Nasal cavity respiratory epithelium epithelial cell of viscerocranial mucosa (primary cell): ENCODE measurements around the gene ZKSCAN1. TPM values are rescaled to one million over a fixed set of nuclear protein-coding genes. Genes with fewer than 3 reads are reported as not detected.

ENCODE experiments used
- total RNA-seq: library from RNA; depleted of rRNA; stranded (reverse); fragments of >200 nt; gene quantifications from 2 replicates; pipeline ENCODE4 v1.2.3, GENCODE V29; 2014

The ZKSCAN1 gene
- total RNA-seq = 40.3 and 61.4 TPM in 2 replicates

DNA sequence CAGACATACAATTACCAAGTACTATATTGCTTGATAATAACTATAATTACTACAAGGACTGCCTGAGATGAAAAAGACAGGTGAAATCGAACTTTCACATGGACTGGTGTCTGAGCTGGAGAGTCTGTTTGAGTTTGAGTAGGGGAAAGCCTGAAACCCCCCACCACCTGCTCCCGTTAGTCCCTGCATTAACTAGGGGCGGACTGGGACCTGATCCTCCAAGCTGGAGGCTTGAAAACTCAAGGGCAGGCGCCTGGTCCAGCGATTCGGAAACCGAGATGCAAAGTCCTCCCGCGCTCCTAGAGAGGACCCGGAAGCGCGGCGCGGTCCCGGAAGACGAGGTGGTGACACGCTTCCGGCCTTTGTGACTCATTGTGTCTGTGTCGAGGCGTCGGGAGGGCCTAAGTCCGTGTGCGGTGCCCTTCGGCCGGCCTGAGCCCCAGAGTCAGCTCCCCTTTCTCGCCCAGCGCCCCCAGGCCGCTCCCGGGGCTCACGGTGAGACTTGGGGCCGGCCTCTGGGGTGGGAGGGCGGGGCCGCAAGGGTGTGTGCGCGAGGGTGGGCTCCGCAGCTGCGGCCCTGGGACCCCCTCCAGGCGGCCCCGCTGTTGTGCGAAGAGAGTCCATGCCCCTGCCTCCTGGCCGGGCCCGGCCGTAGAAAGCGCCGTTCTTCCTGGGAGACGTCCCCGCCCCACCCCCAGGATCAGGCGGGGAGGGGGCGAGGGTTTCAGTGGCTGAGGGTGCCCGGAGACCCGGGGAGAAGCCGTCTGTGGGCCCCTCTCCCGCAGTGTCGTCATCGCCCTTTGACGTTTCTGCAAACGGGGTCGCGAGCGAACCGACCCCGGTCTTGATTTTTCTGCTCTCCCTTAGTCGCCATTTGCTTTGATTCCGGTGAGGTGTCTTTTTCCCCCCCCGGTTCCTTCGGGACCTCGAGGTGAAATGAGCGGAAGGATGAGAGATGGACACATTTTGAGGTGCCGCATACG lies at the start of gene ZKSCAN1:
TSS of gene ZKSCAN1 (plus strand) at position 365 of the 983 bp plus-strand sequence. CDS start 7,911 bp downstream, outside the sequence.

DNA sequence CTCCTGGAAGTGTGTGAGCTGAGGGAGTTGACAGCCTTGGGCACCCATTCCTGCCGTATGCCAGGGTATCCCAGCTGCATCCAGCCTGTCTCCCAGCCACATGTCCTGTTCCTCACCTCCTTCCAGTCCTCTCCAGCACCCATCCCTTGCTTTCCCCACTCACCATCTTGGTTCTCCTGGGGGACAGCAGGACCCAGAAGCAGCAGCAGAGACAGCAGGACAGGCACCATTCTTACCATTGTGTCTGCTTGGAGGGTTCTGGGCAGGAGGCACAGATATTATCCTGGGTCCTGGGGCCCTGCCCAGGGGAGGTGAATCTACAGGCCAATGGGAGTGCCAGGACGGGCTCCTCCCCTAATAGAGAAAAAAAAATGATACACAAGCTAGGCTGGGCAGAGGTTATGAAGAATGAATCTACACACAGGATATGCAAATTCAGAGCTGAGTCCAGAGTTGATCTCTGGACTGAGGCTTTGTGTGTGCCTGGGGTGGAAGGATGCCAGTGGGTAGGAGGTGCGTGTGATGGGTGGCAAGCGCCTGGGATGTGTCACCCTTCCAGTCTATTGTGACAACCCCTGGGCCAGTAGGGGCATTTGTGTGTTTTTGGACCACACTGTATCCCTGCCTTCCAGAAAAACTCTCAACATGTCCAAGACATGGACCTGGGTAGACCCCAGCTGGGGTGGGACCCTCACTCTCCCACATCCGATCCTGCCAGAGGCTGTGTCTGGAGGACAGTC lies 39.4 kb upstream of the ZKSCAN1 start, which contains the start of gene AZGP1:
TSS of gene AZGP1 (minus strand) at position 250 of the 740 bp plus-strand sequence. CDS start at position 239, 11 bp downstream.

DNA sequence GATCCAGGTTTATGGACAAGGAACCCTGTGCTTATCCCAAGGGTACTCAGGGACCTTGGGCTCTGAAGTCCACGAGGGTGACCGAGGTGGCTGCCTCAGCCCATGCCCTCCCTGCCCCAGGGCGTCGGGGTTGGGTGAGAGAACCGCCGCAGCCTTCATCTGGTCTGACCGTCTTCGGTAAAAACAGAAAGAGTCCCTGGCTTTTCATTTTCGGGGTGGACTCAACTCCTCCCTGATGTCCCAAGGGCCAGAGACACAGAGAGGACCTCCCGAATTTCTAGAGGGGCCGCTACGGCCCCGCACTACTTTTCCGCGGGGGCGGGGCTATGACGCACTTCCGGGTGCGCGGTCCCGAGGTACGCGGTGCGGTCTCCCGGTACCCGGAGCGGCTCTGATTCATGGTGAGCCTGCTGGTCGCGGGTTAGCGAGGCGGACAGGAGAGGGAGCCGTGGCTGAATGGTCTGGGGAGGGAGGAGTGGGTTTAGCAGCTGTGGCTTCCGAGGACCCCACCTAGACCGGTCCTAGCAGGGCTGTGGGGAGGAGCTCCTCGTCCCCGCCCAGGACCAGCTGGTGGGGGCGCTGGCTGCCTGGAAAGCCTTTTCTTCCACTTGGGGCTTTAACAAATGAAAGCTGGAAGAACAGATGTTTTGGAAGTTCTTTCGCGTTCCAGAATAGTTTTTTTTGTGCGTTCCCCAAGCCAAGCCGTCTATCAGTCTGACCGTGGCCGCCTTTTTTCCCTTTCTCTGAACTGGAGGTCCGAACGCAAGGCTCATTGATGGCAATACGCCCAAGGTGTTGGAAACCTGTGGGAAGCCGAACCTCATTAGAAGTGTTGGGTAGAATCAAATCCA lies 34.3 kb downstream of the ZKSCAN1 start, which contains the start of gene ZSCAN21:
TSS of gene ZSCAN21 (plus strand) at position 334 of the 851 bp plus-strand sequence. CDS start 7,233 bp downstream, outside the sequence.

DNA sequence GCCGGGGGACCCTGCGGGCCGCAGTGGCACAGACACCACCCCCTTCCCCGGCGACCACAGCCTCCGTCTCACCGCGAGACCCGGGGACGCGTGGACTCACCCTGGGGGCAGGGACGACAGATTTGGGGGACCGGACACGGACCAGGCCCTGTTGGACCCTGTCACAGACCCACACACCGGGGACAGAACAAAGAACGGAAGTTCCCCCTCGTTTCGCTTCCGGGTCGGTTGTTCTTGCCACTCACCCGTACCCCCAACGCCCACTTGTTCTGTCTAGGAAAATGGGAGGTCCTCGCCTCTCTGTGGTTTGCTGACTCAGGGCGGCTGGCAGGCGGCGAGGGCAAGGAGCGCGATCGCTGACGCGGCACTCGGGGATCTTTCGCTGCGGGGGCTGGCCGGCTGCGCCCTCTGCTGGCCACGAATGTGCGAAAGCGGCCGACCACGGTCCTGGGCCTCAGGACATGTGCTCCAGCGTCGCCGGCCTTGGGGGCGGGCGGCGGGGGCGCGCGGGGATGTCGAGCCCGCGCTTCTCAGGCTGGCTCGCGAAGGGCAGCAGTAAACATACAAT lies 66.2 kb downstream of the ZKSCAN1 start, which contains the start of gene ZNF3:
TSS of gene ZNF3 (minus strand) at position 189 of the 568 bp plus-strand sequence. CDS start 4,366 bp downstream, outside the sequence.

DNA sequence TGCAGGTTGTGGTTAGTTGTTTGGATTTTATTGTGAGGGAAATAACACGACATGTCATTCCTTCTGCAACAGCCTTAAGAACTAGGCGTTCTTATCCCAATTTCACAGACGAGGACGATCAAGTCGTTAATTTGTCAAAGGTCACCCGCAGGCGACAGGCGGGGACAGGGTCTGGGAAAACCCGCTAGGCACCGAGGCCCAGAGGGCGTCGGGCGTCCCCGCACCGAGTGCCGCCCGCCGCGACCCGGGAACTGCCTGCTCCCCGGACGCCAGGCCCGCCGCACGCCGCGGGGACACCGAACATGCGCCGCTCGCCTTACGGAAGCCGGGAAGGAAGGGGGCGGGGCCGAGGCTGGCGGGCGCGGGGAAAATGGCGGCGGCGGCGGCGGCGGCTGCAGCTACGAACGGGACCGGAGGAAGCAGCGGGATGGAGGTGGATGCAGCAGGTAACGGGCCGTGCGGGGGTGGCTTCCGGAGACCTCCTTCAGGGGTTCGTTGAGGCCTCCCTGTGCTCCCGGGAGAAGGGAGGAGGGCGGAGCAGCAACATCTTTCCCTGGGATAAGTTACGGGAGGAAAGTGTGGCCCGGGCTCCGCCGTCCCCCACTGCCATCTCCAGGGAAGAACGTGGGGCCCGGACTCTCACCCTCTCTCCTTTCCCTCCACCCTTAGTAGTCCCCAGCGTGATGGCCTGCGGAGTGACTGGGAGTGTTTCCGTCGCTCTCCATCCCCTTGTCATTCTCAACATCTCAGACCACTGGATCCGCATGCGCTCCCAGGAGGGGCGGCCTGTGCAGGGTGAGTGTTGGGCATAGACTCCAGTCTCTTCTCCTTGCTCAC lies 73.4 kb downstream of the ZKSCAN1 start, which contains the start of gene COPS6:
TSS of gene COPS6 (plus strand) at position 349 of the 837 bp plus-strand sequence. CDS start at position 371, 22 bp downstream.

Other genes with a start within 250 kb of the ZKSCAN1 start
- 0.07 TPM in 1 of 2 replicates, not detected in the other for gene CYP3A4, start 231.4 kb upstream of the ZKSCAN1 start, total RNA-seq
- not detected in 2 replicates for gene CYP3A43, start 187.6 kb upstream of the ZKSCAN1 start, total RNA-seq
- 0.21 TPM in 1 of 2 replicates, not detected in the other for gene OR2AE1, start 138.6 kb upstream of the ZKSCAN1 start, total RNA-seq
- gene TRIM4, start 96.1 kb upstream of the ZKSCAN1 start, total RNA-seq = 23.9 and 38.2 TPM in 2 replicates
- 0.14 TPM in 1 of 2 replicates, not detected in the other for gene GJC3, start 86.0 kb upstream of the ZKSCAN1 start, total RNA-seq
- 1.0 and 1.3 TPM in 2 replicates for gene AZGP1, start 39.6 kb upstream of the ZKSCAN1 start, total RNA-seq
- 11.0 and 15.4 TPM in 2 replicates for gene ZSCAN21, start 34.2 kb downstream of the ZKSCAN1 start, total RNA-seq
- 22.2 and 28.9 TPM in 2 replicates for gene ZNF3, start 66.1 kb downstream of the ZKSCAN1 start, total RNA-seq
- gene COPS6, start 73.4 kb downstream of the ZKSCAN1 start, total RNA-seq = 56.0 and 63.2 TPM in 2 replicates
- gene MCM7, start 85.8 kb downstream of the ZKSCAN1 start, total RNA-seq = 25.6 and 27.3 TPM in 2 replicates
- gene AP4M1, start 86.0 kb downstream of the ZKSCAN1 start, total RNA-seq = 12.6 and 16.8 TPM in 2 replicates
- 23.6 and 46.7 TPM in 2 replicates for gene TAF6, start 103.8 kb downstream of the ZKSCAN1 start, total RNA-seq
- gene CNPY4, start 104.0 kb downstream of the ZKSCAN1 start, total RNA-seq = 1.4 and 4.6 TPM in 2 replicates
- gene MBLAC1, start 111.4 kb downstream of the ZKSCAN1 start, total RNA-seq = 1.00 and 1.0 TPM in 2 replicates
- 37.9 and 61.5 TPM in 2 replicates for gene LAMTOR4, start 133.3 kb downstream of the ZKSCAN1 start, total RNA-seq
- 6.2 and 8.7 TPM in 2 replicates for gene TRAPPC14, start 143.1 kb downstream of the ZKSCAN1 start, total RNA-seq
- 0.34 and 1.1 TPM in 2 replicates for gene GAL3ST4, start 153.0 kb downstream of the ZKSCAN1 start, total RNA-seq
- gene GPC2, start 161.8 kb downstream of the ZKSCAN1 start, total RNA-seq = 1.4 and 2.1 TPM in 2 replicates
- 0.07 and 0.34 TPM in 2 replicates for gene STAG3, start 162.3 kb downstream of the ZKSCAN1 start, total RNA-seq
- gene PVRIG, start 204.4 kb downstream of the ZKSCAN1 start, total RNA-seq = not detected in 2 replicates